ENCODE measurements around the gene HOXC11.

DNA sequence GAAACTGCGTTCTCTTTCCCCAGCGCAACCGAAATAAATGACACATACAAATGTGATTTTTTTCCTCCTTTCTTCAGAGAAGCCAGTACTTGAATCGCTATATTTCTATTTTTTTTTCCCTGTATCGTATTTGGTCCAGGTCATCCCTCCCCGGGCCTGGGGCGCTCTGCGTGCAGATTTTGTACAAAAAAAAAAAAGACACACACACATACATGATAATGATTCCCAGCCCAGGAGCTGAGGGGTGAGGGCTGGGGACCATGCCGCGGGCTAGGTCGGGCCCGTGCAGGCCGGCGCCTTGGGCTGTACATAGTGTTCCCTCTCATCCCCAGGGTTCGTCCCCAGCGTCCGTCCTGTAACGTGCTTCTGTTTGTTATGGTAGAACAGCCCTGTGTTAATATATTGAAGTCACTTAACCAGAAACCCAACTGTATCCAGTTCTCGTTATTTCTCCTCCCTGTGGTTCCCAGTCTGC lies 30.0 kb downstream of the HOXC11 start:
- TF ChIP-seq NR2C2 (IDR thresholded peaks at IDR 0.05; ENCODE audit: borderline replicate concordance, control insufficient read depth, insufficient read length, low read depth) (no peak), SRF (IDR thresholded peaks at IDR 0.05; ENCODE audit: low read depth in 2 of 2, low read length in 2 of 2) (no peak)
- TF ChIP-seq, protein P1, sequence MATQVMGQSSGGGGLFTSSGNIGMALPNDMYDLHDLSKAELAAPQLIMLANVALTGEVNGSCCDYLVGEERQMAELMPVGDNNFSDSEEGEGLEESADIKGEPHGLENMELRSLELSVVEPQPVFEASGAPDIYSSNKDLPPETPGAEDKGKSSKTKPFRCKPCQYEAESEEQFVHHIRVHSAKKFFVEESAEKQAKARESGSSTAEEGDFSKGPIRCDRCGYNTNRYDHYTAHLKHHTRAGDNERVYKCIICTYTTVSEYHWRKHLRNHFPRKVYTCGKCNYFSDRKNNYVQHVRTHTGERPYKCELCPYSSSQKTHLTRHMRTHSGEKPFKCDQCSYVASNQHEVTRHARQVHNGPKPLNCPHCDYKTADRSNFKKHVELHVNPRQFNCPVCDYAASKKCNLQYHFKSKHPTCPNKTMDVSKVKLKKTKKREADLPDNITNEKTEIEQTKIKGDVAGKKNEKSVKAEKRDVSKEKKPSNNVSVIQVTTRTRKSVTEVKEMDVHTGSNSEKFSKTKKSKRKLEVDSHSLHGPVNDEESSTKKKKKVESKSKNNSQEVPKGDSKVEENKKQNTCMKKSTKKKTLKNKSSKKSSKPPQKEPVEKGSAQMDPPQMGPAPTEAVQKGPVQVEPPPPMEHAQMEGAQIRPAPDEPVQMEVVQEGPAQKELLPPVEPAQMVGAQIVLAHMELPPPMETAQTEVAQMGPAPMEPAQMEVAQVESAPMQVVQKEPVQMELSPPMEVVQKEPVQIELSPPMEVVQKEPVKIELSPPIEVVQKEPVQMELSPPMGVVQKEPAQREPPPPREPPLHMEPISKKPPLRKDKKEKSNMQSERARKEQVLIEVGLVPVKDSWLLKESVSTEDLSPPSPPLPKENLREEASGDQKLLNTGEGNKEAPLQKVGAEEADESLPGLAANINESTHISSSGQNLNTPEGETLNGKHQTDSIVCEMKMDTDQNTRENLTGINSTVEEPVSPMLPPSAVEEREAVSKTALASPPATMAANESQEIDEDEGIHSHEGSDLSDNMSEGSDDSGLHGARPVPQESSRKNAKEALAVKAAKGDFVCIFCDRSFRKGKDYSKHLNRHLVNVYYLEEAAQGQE (IDR thresholded peaks at IDR 0.05; ENCODE audit: low read depth, low read length) = no peak
- TF ChIP-seq, protein P2, sequence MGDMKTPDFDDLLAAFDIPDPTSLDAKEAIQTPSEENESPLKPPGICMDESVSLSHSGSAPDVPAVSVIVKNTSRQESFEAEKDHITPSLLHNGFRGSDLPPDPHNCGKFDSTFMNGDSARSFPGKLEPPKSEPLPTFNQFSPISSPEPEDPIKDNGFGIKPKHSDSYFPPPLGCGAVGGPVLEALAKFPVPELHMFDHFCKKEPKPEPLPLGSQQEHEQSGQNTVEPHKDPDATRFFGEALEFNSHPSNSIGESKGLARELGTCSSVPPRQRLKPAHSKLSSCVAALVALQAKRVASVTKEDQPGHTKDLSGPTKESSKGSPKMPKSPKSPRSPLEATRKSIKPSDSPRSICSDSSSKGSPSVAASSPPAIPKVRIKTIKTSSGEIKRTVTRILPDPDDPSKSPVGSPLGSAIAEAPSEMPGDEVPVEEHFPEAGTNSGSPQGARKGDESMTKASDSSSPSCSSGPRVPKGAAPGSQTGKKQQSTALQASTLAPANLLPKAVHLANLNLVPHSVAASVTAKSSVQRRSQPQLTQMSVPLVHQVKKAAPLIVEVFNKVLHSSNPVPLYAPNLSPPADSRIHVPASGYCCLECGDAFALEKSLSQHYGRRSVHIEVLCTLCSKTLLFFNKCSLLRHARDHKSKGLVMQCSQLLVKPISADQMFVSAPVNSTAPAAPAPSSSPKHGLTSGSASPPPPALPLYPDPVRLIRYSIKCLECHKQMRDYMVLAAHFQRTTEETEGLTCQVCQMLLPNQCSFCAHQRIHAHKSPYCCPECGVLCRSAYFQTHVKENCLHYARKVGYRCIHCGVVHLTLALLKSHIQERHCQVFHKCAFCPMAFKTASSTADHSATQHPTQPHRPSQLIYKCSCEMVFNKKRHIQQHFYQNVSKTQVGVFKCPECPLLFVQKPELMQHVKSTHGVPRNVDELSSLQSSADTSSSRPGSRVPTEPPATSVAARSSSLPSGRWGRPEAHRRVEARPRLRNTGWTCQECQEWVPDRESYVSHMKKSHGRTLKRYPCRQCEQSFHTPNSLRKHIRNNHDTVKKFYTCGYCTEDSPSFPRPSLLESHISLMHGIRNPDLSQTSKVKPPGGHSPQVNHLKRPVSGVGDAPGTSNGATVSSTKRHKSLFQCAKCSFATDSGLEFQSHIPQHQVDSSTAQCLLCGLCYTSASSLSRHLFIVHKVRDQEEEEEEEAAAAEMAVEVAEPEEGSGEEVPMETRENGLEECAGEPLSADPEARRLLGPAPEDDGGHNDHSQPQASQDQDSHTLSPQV (IDR thresholded peaks at IDR 0.05) = no peak

All from GM12878 (cell line).